CD4-positive, alpha-beta T cell (primary cell): ENCODE data around the gene LRP1B. TPM values are rescaled to one million over a fixed set of nuclear protein-coding genes. Genes with fewer than 3 reads are reported as not detected.

Experiments used
- ATAC-seq: fragments of 200-7000 bp; cut with Tn5 transposase; one replicate; pipeline ENCODE4 v1.10.0; 2022; ENCODE audit warnings: mild to moderate bottlenecking; ENCODE audit not compliant: poor library complexity
- CTCF ChIA-PET: fragments of 350-600 bp; sonication (Branson Sonifier 250); formaldehyde crosslinking; loops from one replicate; lab custom pipeline; 2021; ENCODE audit warnings: antibody characterized with exemption, inconsistent platforms; lab: Charles Lee
- POLR2A ChIA-PET: fragments of 350-600 bp; sonication (Branson Sonifier 250); formaldehyde crosslinking; loops from one replicate; lab custom pipeline; 2021; ENCODE audit warnings: antibody characterized with exemption, inconsistent platforms; lab: Charles Lee
- DNase-seq, 14 experiments: peaks; one replicate each; pipeline ENCODE4 v3.0.0-alpha.2; 2013 to 2020; ENCODE audit warnings: mixed read lengths in 2 of 14
- H3K27ac ChIP-seq, 2 donors: one replicate each; pipeline versions ENCODE4 v1.5.1 to v1.7.0; 2013; ENCODE audit warnings: low read length in 2 of 2, low read depth in 1 of 2, mild to moderate bottlenecking in 1 of 2
- H3K27me3 ChIP-seq, 2 experiments: 1 replicate in 1 of 2; 2 replicates in 1 of 2; pipeline versions ENCODE4 v1.6.1 to v1.7.0; 2013; ENCODE audit warnings: low read length in 2 of 2, control low read depth in 1 of 2, mild to moderate bottlenecking in 1 of 2, moderate library complexity in 1 of 2; ENCODE audit not compliant: insufficient read depth in 2 of 2, control insufficient read depth in 1 of 2
- H3K36me3 ChIP-seq: one replicate; pipeline ENCODE4 v1.6.1; 2013; ENCODE audit warnings: low read length, control low read depth; ENCODE audit not compliant: insufficient read depth
- H3K4me1 ChIP-seq: one replicate; pipeline ENCODE4 v1.6.1; 2013; ENCODE audit warnings: low read length, control low read depth; ENCODE audit not compliant: insufficient read depth
- H3K4me3 ChIP-seq: one replicate; pipeline ENCODE4 v1.5.1; 2013; ENCODE audit warnings: mild to moderate bottlenecking, low read length, moderate library complexity
- H3K9me3 ChIP-seq, 2 experiments: 1 replicate in 1 of 2; 2 replicates in 1 of 2; pipeline versions ENCODE4 v1.6.1 to v1.7.0; 2013; ENCODE audit warnings: low read length in 2 of 2, mild to moderate bottlenecking in 2 of 2, control low read depth in 1 of 2, moderate library complexity in 1 of 2; ENCODE audit not compliant: control insufficient read depth in 1 of 2, insufficient read depth in 1 of 2
- H3K27ac Mint-ChIP-seq: one replicate; pipeline ENCODE4 v1.8.0; 2020; ENCODE audit warnings: mixed read lengths
- H3K27me3 Mint-ChIP-seq: one replicate; pipeline ENCODE4 v1.8.0; 2021; ENCODE audit warnings: mixed read lengths
- H3K36me3 Mint-ChIP-seq: one replicate; pipeline ENCODE4 v1.8.0; 2021; ENCODE audit warnings: low read depth, mixed read lengths
- H3K4me1 Mint-ChIP-seq: one replicate; pipeline ENCODE4 v1.8.0; 2021; ENCODE audit warnings: low read depth, mixed read lengths
- H3K4me3 Mint-ChIP-seq: one replicate; pipeline ENCODE4 v1.8.0; 2020; ENCODE audit warnings: mild to moderate bottlenecking, mixed read lengths
- H3K9me3 Mint-ChIP-seq: one replicate; pipeline ENCODE4 v1.8.0; 2020; ENCODE audit warnings: mixed read lengths
- intact Hi-C, 2 experiments: fragments of 100-400 bp; cut with DNase I in 1 of 2; cut with micrococcal nuclease in 1 of 2; formaldehyde crosslinking; loops; one replicate each; pipeline versions ENCODE4 v1.15.1 to v1.9.0; 2023 to 2025; cut with DNase I, micrococcal nuclease
- total RNA-seq, 174 experiments: library from RNA in 2 of 174; stranded (reverse) in 2 of 174; gene quantifications; one replicate each; pipeline ENCODE4 v1.2.3 and lab custom pipeline; 2021 to 2026
- TF ChIP-seq, protein P1 (sequence below): fragments of 200-600 bp; IDR thresholded peaks from one replicate; pipeline ENCODE4 v1.8.0; 2022; ENCODE audit warnings: antibody characterized with exemption, mild to moderate bottlenecking

The LRP1B gene
- total RNA-seq, 2 experiments from 2014 or later, result not detected

DNA sequence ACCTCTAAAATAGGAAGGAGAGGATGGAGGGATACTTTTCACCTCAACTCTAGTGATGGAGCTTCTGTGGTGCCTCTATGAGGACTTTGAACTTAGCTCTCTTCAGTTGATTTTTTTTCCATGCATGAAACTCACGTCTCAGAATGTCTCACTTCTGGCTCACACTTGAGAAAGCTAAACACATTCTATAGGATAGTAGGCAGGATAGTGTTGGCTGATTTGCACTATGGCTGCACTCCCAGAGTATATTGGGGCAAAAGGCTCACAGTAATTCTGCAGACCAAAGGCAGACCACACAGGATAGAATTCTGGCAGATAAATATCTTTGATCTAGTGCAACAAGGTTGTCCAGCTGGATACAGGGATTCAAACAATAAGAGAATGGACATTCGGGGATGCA, 1093.5 kb downstream of the LRP1B start:
- H3K4me3 ChIP-seq, result no peak overlapping the region
- Mint-ChIP-seq H3K36me3 (no peaks in the 10 kb centered on the region), H3K9me3 (peaks cover 3% of the 10 kb centered on the region), H3K4me1 (no peaks in the 10 kb centered on the region), H3K4me3 (no peak overlapping the region), H3K27me3 (no peaks in the 10 kb centered on the region), H3K27ac (no peak overlapping the region)
- ATAC-seq, result no peak
- TF ChIP-seq, protein P1, sequence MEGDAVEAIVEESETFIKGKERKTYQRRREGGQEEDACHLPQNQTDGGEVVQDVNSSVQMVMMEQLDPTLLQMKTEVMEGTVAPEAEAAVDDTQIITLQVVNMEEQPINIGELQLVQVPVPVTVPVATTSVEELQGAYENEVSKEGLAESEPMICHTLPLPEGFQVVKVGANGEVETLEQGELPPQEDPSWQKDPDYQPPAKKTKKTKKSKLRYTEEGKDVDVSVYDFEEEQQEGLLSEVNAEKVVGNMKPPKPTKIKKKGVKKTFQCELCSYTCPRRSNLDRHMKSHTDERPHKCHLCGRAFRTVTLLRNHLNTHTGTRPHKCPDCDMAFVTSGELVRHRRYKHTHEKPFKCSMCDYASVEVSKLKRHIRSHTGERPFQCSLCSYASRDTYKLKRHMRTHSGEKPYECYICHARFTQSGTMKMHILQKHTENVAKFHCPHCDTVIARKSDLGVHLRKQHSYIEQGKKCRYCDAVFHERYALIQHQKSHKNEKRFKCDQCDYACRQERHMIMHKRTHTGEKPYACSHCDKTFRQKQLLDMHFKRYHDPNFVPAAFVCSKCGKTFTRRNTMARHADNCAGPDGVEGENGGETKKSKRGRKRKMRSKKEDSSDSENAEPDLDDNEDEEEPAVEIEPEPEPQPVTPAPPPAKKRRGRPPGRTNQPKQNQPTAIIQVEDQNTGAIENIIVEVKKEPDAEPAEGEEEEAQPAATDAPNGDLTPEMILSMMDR, result no peak
- H3K27me3 ChIP-seq, result no peaks in the 10 kb centered on the region
- H3K4me1 ChIP-seq, result no peaks in the 10 kb centered on the region
- ChIA-PET POLR2A (no interaction called here), CTCF (no interaction called here)
- H3K9me3 ChIP-seq, result peaks cover 0 to 3% of the 10 kb centered on the region in 2 experiments
- H3K27ac ChIP-seq, result no peak overlapping the region
- intact Hi-C loops, result no loop called here
- no peak for DNase-seq
- H3K36me3 ChIP-seq, result no peaks in the 10 kb centered on the region

DNA sequence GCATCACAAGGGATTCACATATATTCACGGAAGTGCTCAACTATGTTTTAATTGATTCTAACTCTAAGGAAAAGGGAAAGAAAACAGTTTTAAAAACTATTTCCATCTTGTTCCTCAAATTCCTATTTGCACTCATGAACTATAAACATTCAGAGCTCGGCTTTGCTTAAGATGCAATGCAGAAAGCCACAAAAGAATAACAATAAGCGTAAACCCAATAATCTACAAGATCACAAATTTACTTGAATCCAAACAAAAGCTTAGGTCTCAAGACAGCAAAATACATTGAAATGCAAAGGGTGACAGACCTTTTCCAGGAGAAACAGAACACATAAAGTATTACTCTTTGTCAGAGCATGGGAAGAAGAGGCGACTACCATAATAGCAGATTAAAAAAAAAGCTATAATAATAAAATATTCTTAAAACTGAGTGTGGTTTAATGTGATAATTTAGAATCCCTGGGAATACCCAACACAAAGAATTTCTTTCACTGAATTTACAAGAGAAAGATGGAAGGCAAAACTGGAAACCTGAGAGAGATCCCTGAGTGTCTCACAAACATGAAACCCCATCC, 1094.9 kb downstream of the LRP1B start:
- Histone ChIP-seq H3K4me3 (no peak overlapping the region), H3K27me3 (no peaks in the 10 kb centered on the region), H3K36me3 (no peaks in the 10 kb centered on the region), H3K4me1 (no peaks in the 10 kb centered on the region), H3K9me3 (peaks cover 0 to 3% of the 10 kb centered on the region in 2 experiments), H3K27ac (no peak overlapping the region)
- Mint-ChIP-seq H3K27ac (no peak overlapping the region), H3K36me3 (no peaks in the 10 kb centered on the region), H3K4me1 (no peaks in the 10 kb centered on the region), H3K9me3 (peaks cover 8% of the 10 kb centered on the region), H3K27me3 (no peaks in the 10 kb centered on the region), H3K4me3 (no peak overlapping the region)
- TF ChIP-seq, protein P1, result no peak
- no peak for DNase-seq
- no peak for ATAC-seq
- POLR2A ChIA-PET, result no interaction called here
- CTCF ChIA-PET, result no interaction called here
- intact Hi-C loops, result no loop called here

DNA sequence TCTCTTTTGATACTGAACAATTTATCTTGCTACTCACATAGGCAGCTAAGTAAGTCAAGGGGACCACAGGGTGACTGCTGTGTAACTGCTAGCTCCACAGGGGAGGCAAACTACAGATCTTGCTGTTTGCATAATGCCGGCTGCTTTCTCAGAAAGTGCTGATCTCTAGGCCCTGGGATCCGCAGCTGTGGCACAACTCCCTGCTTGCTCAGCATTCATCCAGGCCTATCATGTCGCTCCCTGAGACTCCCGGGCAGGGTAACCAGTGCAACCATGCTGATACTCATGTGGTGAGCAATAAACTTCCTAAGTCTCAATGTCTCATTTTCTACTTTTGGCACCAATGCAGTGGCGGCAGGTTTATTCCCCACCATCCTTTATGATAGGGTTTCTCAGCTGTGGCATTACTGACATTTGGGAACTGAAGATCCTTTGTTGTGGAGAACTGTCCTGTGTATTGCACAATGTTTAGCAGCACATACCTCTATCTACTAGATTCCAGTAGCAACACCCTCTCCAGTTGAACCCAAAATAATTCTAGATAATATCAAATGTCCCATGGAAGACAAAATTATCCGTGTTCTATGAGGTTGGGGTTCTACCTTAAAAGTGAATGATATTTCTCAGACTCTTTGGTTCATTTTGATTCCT, 1101.3 kb downstream of the LRP1B start:
- ATAC-seq, result no peak

More for the DNA sequence above, 1101.3 kb downstream of the LRP1B start:
- H3K4me1 Mint-ChIP-seq, result no peaks in the 10 kb centered on the region
- peaks cover 0 to 7% of the 10 kb centered on the region in 2 experiments for H3K9me3 ChIP-seq
- H3K27me3 Mint-ChIP-seq, result no peaks in the 10 kb centered on the region
- H3K4me3 Mint-ChIP-seq, result no peak overlapping the region
- POLR2A ChIA-PET, result no interaction called here
- H3K4me1 ChIP-seq, result no peaks in the 10 kb centered on the region
- H3K27ac ChIP-seq, result no peak overlapping the region
- no peak for DNase-seq
- H3K36me3 Mint-ChIP-seq, result no peaks in the 10 kb centered on the region
- H3K36me3 ChIP-seq, result no peaks in the 10 kb centered on the region
- CTCF ChIA-PET, result interaction anchor here (1.2 kb wide), 1 partner anchor 27 kb away, joined by 4 read pairs; no protein-coding TSS in a partner anchor
- no peak overlapping the region for H3K4me3 ChIP-seq
- TF ChIP-seq, protein P1, result no peak
- no peak overlapping the region for H3K27ac Mint-ChIP-seq
- H3K27me3 ChIP-seq, result no peaks in the 10 kb centered on the region
- peaks cover 14% of the 10 kb centered on the region for H3K9me3 Mint-ChIP-seq
- intact Hi-C loops, result no loop called here
